SIG-M5 treated with dmso at 0.1 percent for 504 hours (cell line): ENCODE measurements around the gene ARV1.
"Not testable (repeated sequence)": the region's sequence is repeated elsewhere in the genome, so short reads cannot be mapped to it uniquely, and the experiment has no call there.

ENCODE experiments used
- DNase-seq: peaks from one replicate; lab custom pipeline; 2025; ENCODE audit not compliant: unreplicated experiment; lab: John Stamatoyannopoulos, UW

ARV1 gene

GRCh38 chr1:231016966-231017365, 38.1 kb downstream of the ARV1 start:
- DNase-seq, result no peak

- no peak for DNase-seq
These were observed 40.8 kb downstream of the ARV1 start for GRCh38 chr1:231019711-231020110.

GRCh38 chr1:231020139-231020601, 41.3 kb downstream of the ARV1 start:
- peak; percentile 44 for DNase-seq

GRCh38 chr1:231020816-231021215, 41.9 kb downstream of the ARV1 start:
- DNase-seq, result no peak

- no peak for DNase-seq
These were observed 42.7 kb downstream of the ARV1 start for GRCh38 chr1:231021540-231022031.

- DNase-seq, result not testable (repeated sequence)
These were observed 43.6 kb downstream of the ARV1 start for GRCh38 chr1:231022543-231022942.

GRCh38 chr1:231023150-231023549, 44.3 kb downstream of the ARV1 start:
- no peak for DNase-seq

GRCh38 chr1:231026576-231026975, 47.7 kb downstream of the ARV1 start:
- DNase-seq, result no peak

- DNase-seq, result no peak
These were observed 48.4 kb downstream of the ARV1 start for GRCh38 chr1:231027136-231027925.

GRCh38 chr1:231027971-231028370, 49.1 kb downstream of the ARV1 start:
- DNase-seq, result no peak

- DNase-seq, result no peak
These were observed 49.8 kb downstream of the ARV1 start for GRCh38 chr1:231028682-231029081.

GRCh38 chr1:231029247-231029646, 50.4 kb downstream of the ARV1 start:
- DNase-seq, result not testable (repeated sequence)

GRCh38 chr1:231029841-231030240, 50.9 kb downstream of the ARV1 start:
- DNase-seq, result no peak

GRCh38 chr1:231032963-231033362, 54.1 kb downstream of the ARV1 start:
- DNase-seq, result no peak

- DNase-seq, result no peak
These were observed 56.9 kb downstream of the ARV1 start for GRCh38 chr1:231035799-231036198.

GRCh38 chr1:231036416-231036815, 57.5 kb downstream of the ARV1 start:
- DNase-seq, result peak; percentile 81

GRCh38 chr1:231037585-231038517, 59.0 kb downstream of the ARV1 start:
- no peak for DNase-seq

- peak; percentile 24 for DNase-seq
These were observed 60.5 kb downstream of the ARV1 start for GRCh38 chr1:231039161-231040018.

GRCh38 chr1:231040019-231040799, 61.3 kb downstream of the ARV1 start, which contains the start of gene FAM89A:
FAM89A (minus strand) TSS chr1:231040254; CDS start chr1:231040211, 43 bp downstream.
- peak; percentile 35 for DNase-seq
